ENCODE results near the gene APLP2.

DNA sequence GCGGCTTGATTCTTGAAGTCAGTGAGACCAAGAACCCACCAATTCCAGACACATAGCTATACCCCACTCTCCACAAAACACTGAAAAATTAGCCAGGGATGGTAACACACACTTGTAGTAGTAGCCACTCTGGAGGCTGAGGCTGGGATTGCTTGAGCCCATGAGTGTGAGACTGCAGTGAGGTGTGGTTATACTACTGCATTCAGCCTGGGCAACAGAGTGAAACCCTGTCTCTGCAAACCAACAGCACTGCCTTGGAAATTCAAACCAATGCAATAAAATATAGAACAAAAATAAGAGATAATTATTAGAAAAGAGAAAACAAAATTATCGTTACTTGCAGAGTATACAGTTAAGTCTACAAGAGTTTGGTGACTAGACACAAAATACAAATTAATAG lies 46.9 kb upstream of the APLP2 start:
- TF ChIP-seq, protein P1, sequence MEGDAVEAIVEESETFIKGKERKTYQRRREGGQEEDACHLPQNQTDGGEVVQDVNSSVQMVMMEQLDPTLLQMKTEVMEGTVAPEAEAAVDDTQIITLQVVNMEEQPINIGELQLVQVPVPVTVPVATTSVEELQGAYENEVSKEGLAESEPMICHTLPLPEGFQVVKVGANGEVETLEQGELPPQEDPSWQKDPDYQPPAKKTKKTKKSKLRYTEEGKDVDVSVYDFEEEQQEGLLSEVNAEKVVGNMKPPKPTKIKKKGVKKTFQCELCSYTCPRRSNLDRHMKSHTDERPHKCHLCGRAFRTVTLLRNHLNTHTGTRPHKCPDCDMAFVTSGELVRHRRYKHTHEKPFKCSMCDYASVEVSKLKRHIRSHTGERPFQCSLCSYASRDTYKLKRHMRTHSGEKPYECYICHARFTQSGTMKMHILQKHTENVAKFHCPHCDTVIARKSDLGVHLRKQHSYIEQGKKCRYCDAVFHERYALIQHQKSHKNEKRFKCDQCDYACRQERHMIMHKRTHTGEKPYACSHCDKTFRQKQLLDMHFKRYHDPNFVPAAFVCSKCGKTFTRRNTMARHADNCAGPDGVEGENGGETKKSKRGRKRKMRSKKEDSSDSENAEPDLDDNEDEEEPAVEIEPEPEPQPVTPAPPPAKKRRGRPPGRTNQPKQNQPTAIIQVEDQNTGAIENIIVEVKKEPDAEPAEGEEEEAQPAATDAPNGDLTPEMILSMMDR (IDR thresholded peaks at IDR 0.05): no peak
- no peak for TF ChIP-seq POLR2A (IDR thresholded peaks at IDR 0.05)

All from Peyer's patch (tissue), 4 donors.